HTERT RPE-1 (cell line): ENCODE results near the gene OCRL.
"Not testable (repeated sequence)": the region's sequence is repeated elsewhere in the genome, so short reads cannot be mapped to it uniquely, and the experiment has no call there.

Source experiments
- in situ Hi-C: fragments of 300-500 bp; cut with MboI; formaldehyde crosslinking; loops from 4 replicates; pipeline ENCODE4 v1.14.3; 2020; ENCODE audit warnings: low sequenced_read_pairs

OCRL gene

DNA sequence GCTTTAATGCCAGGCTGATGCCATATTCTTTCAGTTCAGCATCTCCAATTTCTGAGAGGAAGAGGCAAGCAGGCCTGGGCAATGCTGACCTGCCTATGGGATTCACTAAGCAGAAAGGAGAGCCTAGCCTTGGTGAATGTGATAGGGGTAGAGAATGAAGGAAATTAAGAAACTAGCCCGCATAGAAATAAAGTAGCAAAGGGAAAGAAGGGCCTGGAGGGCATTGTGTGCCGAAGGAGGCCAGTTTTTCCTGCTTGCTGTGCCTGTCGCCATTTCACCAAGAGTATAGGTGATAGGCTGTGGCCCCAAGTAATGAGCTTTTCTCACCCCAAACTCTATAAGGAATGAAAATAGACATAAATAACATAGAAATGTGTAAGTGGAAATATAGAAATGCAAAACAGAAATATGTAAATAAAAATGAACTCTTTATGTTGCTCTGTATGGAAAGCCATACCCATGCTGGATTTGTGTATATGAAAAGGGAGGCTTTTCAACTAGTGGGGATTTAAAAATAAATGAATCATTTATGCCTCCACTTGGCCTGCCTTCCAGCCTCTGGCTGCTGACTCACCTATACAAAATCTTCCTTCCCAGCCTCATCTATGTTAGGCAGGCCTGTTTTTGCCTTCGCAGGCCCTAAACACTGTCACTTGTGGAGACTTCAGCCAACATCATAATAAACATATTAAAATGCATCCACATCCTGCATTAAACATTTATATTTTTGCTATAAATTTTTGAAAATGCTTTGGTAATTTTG is 5.1 kb upstream of the OCRL start:
- in situ Hi-C loops = no loop called here

DNA sequence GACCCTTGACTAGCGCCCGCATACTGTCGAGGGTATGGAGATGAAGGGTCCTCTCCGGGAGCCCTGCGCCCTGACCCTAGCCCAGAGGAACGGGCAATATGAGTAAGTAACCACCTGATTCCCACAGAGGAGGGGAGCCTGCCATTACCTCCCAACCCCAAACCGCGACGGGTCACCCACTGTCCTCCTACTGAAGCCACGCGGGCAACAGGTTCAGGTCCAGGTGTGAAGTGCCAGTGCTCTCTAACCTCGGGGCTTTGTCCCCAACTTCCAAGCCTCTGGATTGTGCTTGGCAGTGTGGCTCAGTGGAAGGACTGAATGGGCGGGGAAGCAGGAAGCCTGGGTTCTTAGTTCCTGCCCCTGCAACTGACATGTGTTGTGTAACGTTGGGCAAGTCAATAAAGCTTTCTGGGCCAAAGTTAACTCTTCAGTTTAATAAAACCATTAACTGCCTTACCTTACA is 694 bp downstream of the OCRL start:
- in situ Hi-C loops = no loop called here

DNA sequence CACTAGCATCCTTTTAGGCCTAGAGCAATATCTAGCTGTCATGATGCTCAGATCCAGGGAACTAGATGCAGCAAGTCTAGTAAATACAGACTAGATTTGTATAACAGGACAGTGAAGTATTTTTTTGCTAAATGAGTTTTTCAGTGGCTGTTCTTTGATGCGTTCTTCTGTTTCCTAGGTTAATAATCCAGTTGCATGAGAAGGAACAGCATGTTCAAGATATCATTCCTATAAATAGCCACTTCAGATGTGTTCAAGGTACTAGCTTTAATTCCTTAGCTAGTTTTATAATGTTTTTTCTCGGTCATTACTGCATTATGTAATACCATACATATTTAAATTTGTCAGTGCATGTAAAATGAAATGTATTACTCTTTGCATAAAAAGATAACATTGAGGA is 4.7 kb downstream of the OCRL start:
- in situ Hi-C loops = no loop called here

DNA sequence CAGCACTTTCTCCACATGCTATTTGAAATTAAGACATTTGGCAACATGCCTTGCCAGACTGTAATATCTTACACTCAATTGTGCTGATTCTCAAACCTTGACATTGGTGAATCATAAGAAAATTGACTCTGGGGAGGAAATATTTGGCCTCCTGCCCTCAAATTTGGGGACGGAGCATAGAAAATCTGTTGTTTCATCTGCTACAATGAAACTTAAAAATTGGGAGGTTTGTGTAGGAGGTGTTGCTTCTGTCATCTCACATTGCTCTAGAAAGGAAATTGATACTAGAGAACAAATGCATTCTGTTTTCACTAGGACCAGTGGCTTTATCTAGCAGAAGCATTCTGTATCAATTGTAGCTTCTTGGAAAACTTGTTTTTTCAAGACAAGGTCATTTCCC is 5.3 kb downstream of the OCRL start:
- in situ Hi-C loops = no loop called here

DNA sequence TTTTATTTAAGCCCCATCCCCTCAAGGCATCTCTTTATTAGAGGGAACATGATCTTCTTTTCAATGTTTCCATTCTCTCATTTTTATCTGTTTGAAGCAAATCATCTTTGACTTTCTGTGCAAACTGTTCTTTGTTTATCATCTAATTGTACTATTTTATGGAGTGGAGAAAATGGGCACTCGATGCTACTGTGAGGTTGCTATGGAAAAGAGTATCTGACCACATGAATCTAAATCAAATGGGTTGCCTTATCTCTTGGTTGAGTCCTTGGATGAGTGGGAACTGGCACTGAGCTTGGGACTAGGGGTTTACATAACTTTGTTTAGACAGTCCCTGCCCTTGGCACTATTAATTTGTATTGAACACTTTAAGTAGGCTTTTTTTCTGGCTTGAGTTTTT is 9.1 kb downstream of the OCRL start:
- in situ Hi-C loops = no loop called here

DNA sequence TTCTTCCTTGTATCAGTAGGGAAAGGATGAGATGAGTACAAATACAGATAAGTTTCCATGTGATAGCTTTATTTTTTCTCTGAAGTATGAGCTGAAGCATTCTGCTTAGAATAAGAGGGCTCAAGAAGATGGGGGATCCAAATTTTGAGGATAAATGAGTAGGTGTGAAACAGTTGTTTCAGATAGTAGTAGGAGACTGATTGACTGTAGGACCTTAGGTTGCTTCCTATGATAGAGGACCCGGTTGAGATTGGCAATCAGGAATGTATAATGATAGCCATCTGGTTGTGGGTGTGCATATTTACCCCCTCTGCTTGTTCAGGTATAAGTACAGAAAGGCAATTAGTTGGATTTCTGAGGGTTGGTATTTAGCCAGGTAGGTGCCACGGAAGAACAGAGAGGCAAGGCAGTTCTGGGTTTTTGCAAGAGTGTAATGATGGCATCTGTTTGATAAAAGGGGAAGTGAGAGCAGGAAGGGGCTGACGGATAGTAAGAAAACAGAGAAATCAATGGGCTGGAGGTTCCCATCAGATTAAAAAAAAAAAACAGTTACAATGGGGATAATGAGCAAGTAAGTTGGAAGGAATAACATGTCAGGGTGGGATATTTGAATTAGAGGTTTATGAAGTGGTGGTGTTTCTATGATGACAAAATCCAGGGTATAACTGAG is 13.7 kb downstream of the OCRL start:
- in situ Hi-C loops = no loop called here

DNA sequence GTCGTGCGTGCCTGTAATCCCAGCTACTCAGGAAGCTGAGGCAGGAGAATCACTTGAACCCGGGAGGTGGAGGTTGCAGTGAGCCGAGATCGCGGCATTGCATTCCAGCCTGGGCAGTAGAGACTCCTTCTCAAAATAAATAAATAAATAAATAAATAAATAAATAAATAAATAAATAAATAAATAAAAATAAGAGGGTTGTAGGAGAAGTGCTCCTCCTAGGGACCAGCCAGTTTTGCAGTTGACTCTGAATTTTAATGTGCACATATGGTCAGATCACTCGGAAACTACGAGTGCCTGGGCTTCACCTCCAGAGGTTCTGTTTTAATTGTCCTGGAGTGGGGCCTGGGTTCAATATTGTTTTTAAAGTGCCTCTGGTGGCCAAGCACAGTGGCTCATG is 14.8 kb downstream of the OCRL start:
- in situ Hi-C loops = not testable (repeated sequence)

DNA sequence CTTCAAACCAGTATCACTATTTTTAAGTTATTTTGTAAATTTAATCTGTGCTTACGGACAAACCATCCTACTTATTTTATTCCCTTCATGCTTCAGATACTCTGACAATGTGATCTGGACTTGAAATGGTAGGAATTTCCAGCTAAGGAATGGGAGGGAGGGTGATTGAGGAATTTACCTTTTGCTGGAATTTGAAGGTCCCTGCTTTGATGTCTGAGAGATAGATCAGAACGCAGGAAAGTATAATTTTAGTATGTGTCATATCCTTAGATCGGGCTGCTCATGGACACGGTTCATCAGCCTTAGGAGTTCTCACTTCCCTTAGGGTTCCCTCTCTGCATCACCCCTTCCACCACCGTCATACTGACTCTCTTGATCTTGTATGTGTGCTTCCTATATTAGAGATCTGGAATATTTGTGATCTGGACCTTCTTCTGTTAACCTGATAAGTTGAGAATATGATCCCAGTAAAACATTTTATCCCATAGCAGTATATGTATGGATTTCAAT is 16.8 kb downstream of the OCRL start:
- in situ Hi-C loops = no loop called here

DNA sequence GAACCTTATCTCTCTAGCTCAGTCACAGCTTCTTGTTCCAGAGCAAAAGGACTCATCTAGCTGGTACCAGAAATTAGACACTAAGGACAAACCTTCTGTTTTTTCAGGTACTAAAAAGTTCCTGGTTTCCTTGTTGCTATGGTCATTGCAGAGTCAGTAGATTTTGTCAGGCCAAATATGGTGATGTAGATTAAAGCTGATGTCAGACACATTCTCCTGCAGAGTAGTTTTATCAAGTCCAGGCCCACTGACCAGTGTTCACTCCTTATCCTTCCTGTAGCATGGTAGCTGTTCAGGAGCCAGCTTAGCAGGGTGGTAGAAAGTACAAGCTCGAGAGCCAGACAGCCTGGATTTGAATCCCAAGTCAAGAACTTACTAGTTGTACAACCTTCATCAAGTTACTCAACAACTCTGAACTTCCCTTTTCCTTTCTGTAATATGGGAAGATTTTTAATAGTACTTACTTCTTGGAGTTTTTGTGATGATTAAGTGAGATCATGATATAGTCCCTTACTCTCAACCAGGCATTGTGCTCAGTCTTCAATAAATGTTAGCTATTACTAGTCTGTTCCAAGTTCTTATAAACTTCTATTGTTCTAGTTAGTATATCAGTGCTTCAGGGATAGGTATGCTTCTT is 17.9 kb downstream of the OCRL start:
- in situ Hi-C loops = no loop called here

DNA sequence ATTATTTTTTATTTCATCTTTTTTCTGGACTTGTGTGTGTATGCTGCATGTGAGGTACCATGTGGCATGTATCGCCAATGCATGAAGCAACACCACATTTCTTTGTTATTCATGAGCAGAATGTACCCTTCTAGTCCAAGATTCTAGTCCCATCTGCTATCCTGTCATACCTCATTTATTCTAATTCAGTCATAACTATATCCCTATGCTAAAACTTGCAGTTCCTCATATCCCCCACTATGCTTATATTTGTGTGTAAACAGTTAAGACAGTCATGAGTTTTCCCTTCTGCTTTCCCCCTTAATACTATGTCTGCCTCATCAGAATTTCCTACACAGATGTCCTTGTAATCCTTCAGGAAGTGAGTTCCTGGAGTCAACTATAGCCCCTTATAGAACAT is 19.7 kb downstream of the OCRL start:
- in situ Hi-C loops = no loop called here

DNA sequence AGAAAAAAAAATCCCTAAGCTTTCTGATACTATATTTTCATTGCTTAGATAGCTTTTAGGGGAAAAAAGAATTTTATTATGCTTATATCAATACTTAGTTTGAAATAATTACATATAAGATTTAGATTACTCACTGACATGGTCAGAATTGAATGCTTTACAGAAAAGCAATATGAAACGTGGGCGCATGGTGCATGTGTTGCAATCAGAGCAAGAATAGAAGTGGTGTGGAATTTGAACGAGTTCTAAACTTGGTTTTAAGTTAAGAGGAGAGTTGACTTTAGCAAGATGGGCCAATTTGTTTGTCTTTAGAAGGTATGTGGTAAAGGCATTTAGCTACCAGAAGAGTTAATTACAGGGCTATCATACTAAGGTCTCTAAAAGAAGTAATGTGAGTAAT is 21.4 kb downstream of the OCRL start:
- in situ Hi-C loops = no loop called here

DNA sequence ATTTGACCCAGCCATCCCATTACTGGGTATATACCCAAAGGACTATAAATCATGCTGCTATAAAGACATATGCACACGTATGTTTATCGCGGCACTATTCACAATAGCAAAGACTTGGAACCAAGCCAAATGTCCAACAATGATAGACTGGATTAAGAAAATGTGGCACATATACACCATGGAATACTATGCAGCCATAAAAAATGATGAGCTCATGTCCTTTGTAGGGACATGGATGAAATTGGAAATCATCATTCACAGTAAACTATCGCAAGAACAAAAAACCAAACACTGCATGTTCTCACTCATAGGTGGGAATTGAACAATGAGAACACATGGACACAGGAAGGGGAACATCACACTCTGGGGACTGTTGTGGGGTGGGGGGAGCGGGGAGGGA is 24.3 kb downstream of the OCRL start:
- in situ Hi-C loops = not testable (repeated sequence)

DNA sequence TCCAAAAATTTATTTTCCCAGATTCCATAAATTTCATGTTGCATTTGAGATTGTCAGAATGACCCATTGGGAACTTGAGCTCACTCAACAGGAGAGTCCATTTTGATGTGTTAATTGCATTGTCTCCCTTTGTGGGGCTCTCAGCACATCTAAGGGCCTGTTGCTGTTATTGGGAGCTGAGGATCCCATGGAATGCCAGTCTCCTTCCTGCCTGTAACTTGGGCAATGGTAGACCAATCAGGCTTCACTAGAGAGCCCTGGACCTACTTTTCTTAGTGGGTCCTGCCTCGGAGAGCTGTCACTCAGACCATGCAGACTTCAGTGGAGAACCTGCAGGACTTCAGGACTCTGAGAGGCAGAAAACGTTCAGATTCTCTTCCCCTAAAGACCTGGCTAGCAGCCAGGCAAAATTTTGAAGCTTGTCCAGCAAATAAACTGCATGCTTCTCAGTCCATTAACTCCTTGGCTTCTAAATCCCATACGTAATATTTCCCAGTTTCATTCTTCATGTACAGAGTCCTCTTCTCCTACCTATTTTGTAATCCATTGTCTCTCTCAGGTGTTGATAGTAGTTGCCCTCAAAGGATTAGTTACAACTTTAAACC is 25.1 kb downstream of the OCRL start:
- in situ Hi-C loops = no loop called here

DNA sequence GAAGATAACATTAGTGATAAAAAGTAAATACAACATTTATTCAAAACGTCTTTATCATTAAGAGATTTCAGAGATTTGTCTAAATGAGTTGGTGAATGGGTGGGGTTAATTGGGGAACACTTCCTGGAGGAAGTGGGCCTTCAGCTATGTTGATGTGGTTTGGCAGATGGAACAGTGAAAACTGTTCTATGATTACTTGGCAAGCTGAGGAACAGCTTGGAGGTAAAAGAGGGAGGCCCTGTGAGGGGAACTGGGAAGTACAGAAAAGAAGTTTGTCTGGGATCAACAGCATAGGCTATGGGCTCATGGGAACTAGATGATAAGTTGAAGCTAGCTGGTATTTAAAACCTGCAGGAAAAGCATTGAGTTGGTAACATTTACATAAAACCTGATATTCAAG is 26.0 kb downstream of the OCRL start:
- in situ Hi-C loops = no loop called here

DNA sequence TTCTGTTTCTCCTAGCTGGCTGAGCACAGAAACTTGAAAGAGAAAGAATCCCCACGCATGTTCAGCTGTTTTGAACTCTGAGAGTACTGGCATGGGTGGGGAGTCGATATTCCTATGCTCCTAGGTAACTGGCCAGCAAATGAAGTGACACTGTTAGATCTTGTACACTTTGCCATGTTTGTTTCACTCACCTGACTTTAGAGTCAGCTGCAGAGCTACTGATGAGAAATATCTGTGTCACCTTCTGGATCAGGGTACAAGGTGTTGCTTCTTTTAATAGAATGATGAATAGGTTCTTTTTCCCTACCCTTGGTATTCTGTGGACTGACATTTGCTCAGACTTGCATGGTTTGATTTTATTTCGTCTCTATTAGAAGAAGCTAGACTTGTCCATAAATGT is 28.3 kb downstream of the OCRL start:
- in situ Hi-C loops = no loop called here

DNA sequence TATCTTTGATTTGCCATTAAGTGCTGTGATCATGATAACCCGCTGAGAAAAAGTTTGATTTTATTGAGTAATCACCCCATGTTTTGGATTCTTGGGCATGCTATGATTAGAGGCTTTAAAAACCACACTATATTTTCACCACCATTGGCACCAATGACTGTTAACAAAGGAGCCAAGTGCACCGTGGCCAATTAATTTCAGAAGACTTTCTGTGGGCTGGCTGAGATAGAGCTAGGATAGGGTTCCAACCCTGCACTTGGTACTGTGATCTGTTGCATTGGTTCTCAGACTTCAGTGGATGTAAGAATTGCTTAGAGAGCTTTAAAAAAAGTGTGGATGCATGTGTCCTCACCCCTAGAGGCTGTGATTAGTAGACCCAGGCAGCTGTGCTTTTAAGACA is 32.4 kb downstream of the OCRL start:
- in situ Hi-C loops = no loop called here

DNA sequence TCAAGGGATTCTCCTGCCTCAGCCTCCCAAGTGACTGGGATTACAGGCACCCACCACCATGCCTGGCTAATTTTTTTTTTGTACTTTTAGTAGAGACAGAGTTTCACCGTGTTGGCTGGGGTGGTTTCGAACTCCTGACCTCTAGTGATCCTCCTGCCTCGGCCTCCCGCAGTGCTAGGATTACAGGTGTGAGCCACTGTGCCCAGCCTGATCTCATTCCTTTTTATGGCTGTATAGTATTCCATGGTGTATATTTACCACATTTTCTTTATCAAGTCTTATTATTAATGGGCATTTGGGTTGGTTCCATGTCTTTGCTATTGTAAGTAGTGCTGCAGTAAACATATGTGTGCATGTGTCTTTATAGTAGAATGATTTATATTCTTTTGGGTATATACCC is 33.6 kb downstream of the OCRL start:
- in situ Hi-C loops = not testable (repeated sequence)

DNA sequence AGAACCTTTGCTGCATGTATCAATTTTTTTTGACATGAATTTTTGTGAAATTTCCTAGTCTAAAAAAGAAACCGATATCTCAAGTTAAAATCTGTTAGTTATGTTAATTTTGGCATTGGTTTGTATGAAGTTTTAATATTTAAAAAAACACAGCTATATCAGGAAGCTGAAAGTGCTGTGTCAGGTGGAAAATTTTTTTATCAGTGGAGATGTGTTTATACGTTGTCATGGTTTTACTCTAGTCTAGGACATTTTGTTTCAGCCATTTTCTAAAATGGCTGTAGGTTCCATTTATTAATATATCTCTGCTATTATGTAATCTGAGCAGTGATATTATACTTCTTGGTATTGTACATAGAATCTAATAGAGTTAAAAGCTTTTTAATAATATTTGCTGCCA is 34.2 kb downstream of the OCRL start:
- in situ Hi-C loops = no loop called here

DNA sequence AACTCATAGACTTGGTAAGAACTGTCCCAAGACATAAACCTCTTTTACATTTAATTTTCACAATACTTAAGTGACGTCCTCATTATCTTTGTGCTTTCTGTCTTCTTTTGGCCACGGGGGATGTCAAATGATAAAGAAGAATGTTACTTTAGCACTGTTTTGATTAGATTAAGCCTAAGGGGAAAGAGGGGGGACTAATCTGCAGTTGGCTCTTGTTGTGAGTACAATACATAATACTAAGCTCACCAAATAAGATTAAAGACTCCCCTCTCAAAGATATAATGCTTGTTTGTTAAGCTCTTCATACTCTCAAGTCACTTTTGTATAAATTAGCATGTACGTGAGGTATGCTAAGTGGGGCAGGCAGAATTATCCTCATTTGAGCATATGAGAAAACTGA is 36.5 kb downstream of the OCRL start:
- in situ Hi-C loops = no loop called here

DNA sequence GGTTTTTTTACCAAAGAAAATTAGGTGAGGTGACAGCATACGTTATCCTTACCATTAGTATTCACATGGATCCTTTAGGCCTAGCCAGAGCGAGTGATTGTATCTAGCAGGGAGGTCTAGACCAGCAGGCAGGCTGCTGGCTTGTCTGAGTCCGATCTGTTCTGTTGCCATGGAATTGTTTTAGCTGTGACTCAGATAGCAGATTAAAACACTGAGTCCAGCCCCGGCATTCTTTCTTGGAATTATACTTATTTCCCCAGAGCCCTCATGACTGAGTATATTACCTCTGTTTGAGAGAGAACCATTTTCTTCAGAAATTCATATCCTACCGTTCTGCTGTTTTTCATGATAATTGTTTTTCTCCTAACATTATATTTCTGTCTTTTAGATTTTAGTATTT is 37.4 kb downstream of the OCRL start:
- in situ Hi-C loops = no loop called here

DNA sequence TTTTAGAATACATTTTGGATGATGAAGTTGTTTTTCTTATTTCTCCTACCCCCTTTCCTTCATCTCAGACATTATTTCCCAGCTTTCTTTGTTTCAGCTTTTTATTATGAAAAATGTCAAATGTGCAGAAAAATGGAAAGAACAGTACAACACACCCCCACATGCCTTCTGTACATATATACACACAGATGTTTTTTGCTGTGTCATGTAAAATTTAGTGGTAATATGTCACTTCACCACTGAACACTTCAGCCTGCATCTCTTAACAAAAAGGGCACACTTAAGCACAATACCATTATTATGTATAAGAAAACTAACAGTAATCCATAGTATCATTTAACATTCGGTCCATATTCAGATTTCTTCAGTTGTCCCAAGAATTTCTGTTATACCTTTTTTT is 37.8 kb downstream of the OCRL start:
- in situ Hi-C loops = no loop called here

DNA sequence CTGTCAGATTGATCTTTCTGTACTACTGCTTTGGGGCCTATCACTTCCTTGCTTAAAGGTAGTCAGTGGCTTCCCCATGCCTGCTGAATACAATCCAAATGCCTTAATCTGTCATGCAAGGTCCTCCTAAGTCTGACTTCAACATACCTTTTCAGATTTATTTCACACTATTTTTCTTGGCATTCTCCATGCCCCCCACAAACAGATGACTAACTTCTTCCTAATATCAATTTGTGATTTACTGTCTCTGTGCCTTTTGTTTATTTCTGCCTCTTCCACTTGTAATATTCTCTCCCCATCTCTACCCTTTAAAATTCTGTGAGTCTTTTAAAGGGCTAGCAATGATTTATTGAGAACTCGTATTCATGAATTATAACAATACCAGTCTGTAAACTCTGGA is 41.8 kb downstream of the OCRL start:
- in situ Hi-C loops = no loop called here
